Astrocyte of the spinal cord (primary cell): ENCODE data around the gene TRAF7.

ENCODE experiments used
- DNase-seq: peaks from one replicate; pipeline ENCODE4 v3.0.0; 2011; ENCODE audit warnings: low read depth, low spot score
- H3K4me3 ChIP-seq: 2 replicates; pipeline ENCODE4 v1.5.1; 2011; ENCODE audit warnings: low read depth, mild to moderate bottlenecking, low read length, moderate library complexity
- in situ Hi-C: cut with HindIII; loops from 2 replicates; pipeline ENCODE4 v1.10.0; 2017; ENCODE audit warnings: low sequenced_read_pairs
- TF ChIP-seq, protein P1 (sequence below): IDR thresholded peaks from 2 replicates; pipeline ENCODE4 v1.5.1; 2012; ENCODE audit warnings: low read depth, mild to moderate bottlenecking, low read length, inconsistent platforms

The TRAF7 gene

DNA sequence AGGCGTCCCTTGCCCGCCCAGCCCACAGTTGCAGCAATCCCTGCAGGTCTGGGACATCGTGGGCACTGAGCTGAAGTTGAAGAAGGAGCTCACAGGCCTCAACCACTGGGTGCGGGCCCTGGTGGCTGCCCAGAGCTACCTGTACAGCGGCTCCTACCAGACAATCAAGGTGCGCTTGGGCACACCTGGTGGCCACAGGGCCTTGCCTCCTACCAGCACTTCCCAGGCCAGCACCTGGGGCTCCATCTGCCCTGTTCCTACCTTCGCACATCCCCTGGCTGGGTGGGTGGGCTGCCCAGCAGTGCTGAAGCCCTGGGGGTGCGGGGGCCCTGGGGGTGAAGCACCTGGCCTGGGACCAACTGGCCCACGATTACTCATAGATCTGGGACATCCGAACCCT, 19.9 kb downstream of the TRAF7 start:
- TF ChIP-seq, protein P1, sequence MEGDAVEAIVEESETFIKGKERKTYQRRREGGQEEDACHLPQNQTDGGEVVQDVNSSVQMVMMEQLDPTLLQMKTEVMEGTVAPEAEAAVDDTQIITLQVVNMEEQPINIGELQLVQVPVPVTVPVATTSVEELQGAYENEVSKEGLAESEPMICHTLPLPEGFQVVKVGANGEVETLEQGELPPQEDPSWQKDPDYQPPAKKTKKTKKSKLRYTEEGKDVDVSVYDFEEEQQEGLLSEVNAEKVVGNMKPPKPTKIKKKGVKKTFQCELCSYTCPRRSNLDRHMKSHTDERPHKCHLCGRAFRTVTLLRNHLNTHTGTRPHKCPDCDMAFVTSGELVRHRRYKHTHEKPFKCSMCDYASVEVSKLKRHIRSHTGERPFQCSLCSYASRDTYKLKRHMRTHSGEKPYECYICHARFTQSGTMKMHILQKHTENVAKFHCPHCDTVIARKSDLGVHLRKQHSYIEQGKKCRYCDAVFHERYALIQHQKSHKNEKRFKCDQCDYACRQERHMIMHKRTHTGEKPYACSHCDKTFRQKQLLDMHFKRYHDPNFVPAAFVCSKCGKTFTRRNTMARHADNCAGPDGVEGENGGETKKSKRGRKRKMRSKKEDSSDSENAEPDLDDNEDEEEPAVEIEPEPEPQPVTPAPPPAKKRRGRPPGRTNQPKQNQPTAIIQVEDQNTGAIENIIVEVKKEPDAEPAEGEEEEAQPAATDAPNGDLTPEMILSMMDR, result no peak
- no peak overlapping the region for H3K4me3 ChIP-seq
- no peak for DNase-seq
- in situ Hi-C loops, result no loop called here

DNA sequence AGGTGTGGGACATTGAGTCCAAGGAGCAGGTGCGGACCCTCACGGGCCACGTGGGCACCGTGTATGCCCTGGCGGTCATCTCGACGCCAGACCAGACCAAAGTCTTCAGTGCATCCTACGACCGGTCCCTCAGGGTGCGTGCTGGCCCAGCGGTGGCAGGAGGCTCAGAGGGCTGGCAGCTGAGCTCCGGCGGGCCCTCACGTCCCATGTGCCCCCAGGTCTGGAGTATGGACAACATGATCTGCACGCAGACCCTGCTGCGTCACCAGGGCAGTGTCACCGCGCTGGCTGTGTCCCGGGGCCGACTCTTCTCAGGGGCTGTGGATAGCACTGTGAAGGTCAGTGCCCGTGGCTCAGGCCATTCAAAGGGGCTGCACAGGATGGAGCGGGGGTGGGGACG, 20.5 kb downstream of the TRAF7 start:
- DNase-seq, result no peak
- TF ChIP-seq, protein P1, result no peak
- no peak overlapping the region for H3K4me3 ChIP-seq
- in situ Hi-C loops, result no loop called here

DNA sequence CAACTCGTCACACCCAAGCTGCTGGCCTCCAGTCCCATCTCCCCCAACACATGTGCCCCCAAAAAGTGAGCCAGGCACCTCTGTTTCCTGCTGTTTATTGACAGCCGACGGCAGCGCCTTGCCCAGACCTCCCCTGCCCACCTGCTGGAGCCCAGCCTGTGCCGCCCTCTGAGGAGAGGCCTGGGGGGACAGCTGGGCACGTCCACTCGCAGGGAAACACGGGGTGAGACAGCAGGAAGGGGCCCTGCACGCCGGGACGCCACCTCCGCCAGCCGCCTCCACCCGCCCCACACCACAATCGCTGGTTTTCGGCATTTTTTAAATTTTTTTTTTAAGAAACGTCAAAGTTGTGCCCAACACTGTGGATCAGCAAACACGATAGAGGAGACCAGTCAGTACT, 21.5 kb downstream of the TRAF7 start:
- TF ChIP-seq, protein P1, result no peak
- no peak overlapping the region for H3K4me3 ChIP-seq
- in situ Hi-C loops, result no loop called here
- DNase-seq, result no peak

DNA sequence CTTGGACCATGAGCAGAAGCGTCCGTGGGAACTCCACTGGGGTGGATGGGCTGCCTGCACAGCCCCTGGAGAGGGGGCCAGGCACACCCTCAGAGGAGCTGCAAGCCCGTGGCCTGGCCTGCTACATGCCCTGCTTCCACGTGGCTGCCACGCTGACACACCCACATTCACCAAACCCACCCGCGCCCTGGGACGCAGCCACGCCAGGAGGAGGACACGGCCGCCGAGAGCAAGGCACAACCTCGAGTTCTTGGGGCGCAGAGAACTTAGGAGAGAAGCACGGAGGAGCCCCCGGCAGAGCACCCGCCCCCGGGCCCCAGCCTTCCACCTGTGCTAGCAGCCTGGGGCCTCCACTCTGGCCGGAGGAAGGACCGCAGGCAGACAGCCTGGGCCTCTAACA, 22.0 kb downstream of the TRAF7 start:
- no peak overlapping the region for H3K4me3 ChIP-seq
- no peak for DNase-seq
- TF ChIP-seq, protein P1, result no peak
- in situ Hi-C loops, result no loop called here

DNA sequence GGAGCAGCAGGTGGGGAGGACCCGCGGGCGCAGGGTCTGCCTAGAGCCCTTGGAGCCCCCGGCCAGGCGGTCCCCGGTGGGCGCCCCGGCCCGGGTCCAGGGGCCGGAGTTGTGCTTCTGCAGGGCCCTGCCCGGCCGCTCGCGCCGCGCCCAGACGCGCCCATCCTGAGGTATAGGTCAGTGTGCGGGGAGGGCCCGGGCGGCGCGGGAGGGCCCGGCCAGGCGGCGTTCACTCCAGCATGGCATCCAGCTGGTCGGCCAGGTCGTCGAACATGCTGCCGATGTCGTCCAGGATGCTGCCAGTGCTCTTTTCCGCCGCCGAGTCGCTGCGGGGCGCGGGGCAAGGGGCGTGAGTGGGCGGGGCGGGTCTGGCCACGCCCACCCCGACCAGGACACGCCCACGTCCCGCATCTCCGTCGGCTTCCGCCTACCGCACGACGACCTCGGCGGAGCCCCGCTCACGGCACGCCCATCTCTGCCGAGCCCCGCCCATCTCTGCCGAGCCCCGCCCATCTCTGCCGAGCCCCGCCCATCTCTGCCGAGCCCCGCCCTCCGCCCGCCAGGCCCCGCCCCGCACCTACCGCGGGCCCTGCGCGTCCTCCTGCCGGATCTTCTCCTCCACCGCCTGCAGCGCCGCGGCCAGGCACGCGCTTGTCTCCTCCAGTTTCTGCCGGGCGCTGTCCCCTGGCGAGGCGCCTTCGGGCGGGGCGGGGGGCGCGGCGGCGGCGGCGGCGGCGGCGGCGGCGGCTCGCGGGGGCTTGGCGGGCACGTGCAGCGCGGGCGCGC, 22.9 kb downstream of the TRAF7 start:
- DNase-seq, result peak; percentile 22
- in situ Hi-C loops, result no loop called here
- TF ChIP-seq, protein P1, result no peak
- H3K4me3 ChIP-seq, result no peak overlapping the region

DNA sequence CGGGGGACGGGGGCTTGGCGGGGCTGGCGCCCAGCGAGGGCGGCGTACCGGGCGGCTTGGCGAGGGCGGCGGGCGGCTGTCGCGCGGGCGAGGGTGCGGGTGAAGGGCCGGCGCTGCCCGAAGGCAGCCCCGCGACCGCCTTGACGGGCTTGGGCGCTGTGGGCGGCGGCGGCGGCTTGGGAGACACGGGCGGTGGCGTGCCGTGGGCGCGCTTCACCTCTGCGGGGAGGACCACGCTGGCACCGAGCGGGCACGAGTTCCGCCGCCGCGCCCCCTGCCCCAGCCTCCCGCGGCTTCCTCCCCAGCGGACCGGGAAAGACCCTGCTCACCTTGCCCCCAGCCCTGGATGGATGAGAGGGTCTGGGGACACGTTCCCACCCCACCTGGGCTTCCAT, 23.5 kb downstream of the TRAF7 start:
- in situ Hi-C loops, result no loop called here
- no peak overlapping the region for H3K4me3 ChIP-seq
- TF ChIP-seq, protein P1, result no peak
- DNase-seq, result no peak

DNA sequence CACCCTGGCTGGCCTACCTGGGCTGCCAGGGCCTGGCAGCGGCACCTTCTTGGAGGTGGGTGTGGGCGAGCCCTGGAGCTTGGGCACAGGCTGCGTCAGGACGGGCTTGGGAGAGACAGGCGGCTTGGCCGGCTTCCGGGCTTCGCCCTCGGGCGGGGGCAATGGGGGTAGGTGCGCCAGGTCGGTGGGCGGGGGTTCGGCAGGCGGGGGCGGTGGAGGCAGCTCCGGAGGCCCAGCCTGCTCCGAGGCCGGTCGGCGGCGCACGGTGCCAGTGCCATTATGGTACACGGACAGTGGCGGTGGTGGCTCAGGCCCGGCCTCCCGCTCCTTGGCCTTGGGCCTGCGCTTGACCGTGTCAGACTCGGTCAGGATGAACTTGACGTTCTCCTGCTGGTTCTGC, 24.0 kb downstream of the TRAF7 start:
- no peak for DNase-seq
- no peak overlapping the region for H3K4me3 ChIP-seq
- in situ Hi-C loops, result no loop called here
- TF ChIP-seq, protein P1, result no peak
